NCI-H2107 (cell line): Measurements from ENCODE around the gene PBX2.
"Not testable (repeated sequence)": the region's sequence is repeated elsewhere in the genome, so short reads cannot be mapped to it uniquely, and the experiment has no call there.

Experiments
- DNase-seq: peaks from one replicate; lab custom pipeline; 2025; lab: John Stamatoyannopoulos, UW

PBX2 gene

DNA sequence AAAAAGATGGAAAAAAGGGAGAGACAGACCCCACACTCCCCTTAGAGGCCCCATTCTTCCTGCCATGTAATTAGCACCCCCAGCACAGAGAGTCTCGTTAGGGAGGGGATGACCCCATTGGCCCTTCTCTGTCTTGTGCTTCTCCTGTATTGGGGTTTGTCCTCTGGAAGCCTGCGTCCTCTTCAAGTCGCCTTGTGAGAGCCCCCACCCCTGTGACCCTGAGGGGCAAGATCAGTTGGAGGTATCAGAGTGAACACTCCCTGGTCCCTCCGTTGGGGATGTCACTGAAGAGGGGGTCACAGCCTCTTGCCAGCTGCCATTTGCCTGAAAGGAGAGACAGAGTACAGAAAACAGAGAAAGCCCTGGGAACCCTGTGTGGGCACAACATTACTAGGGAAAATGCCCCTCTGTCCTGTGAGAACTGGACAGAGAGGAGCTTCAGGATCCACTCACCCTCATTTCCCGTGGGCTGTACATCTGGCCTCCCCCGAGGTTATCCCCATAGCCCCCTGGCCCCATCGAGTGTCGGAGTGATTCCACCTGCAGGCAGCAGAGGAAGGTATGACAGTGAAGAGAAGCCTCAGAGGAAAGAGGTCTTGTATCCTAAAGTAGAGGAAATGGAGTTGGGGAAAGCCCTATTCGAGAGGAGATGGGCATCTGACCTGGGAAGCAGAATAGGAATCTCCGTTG is 3.7 kb downstream of the PBX2 start:
- not testable (repeated sequence) for DNase-seq

DNA sequence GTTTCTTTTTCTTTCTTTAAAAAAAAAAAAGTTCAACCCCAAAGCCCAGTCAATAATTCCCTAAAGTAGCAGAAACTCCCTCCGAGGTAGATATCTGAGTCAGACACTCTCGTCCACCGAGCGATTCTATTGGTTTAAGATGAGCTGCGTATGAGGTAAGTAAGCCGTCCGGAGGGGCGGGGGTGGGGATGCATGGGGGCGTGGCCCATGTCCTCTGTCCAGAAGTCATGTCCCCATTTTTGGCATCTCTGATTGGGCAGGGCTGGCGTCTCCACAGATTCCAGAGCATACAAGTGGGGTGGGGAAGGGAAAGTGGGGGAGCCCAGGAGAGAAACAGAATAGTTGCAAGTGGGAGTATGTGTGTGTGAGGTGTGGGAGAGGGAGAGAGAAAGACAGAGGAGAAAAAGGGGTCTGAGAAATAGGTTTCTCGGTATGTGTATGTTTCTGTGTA is 4.3 kb downstream of the PBX2 start:
- not testable (repeated sequence) for DNase-seq

DNA sequence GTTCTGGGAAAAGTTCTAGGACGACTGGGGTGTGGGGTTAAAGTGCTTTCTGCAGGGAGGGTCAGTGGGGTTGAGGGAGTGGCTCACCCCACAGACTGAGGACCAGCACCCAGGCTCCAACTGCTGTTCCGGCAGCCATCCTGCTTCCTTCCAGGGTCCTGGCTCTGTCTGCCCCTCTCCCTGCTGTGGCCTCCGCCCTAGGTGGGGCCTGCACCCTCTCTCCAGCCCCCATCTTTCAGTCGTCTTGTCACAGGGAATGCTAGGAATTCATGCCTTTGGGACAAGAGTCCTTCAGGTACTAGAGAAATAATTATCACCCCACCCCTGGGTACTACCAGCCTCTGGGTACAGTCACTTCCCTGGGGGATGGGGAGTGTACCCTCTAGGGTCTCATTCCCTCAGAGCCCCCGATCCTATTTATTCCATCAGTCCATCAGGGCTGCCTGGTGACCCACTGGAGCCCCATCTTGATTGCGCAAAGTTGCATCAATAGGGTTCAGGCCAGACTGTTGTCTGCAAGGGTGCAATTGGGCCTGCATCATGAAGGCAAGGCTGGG is 5.8 kb downstream of the PBX2 start, which contains the start of gene AGER:
Gene AGER, minus strand, starts transcription at position 170 of the 557 bp plus-strand sequence. Its CDS starts 31 bp downstream, at position 139.
- DNase-seq = no peak

DNA sequence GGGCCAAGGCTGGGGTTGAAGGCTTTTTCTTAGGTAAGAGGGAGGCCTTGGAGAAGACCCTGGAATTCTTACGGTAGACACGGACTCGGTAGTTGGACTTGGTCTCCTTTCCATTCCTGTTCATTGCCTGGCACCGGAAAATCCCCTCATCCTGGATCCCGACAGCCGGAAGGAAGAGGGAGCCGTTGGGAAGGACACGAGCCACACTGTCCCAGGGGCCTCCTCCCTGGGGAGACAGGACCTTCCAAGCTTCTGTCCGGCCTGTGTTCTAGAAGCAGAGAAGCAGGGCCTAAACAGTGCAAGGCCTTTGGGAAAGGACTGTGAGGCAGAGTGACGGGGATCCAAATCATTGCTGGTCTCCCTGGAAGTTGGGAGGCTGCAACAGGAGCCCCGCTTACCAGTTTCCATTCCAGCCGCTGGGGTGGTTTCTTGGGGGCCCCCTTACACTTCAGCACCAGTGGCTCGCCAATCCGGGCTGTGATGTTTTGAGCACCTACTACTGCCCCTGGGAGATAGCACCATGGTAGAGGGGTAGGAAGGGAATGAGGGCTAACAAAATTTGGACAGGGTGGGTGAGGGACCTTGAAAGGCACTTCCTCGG is 6.4 kb downstream of the PBX2 start:
- DNase-seq = no peak

GRCh38 chr6:32183030-32183429 is 7.0 kb downstream of the PBX2 start:
- no peak for DNase-seq

DNA sequence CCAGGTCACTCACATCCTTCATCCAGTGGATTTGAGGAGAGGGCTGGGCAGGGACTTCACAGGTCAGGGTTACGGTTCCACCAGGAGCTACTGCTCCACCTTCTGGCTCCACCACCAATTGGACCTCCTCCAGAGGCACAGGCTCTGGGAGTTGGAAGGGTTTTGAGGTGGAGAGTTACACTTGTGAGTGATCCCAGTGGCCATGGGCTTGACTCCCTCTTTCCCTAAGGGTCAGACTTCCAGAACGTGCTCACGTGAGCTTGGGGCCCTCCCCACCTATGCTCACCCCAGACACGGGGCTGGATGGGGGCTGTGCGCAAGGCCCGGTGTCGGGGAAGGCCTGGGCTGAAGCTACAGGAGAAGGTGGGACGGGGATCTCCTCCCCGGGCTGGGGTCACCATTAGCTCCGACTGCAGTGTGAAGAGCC is 7.4 kb downstream of the PBX2 start:
- no peak for DNase-seq

- no peak for DNase-seq
These were observed 8.0 kb downstream of the PBX2 start for GRCh38 chr6:32181915-32182529.

DNA sequence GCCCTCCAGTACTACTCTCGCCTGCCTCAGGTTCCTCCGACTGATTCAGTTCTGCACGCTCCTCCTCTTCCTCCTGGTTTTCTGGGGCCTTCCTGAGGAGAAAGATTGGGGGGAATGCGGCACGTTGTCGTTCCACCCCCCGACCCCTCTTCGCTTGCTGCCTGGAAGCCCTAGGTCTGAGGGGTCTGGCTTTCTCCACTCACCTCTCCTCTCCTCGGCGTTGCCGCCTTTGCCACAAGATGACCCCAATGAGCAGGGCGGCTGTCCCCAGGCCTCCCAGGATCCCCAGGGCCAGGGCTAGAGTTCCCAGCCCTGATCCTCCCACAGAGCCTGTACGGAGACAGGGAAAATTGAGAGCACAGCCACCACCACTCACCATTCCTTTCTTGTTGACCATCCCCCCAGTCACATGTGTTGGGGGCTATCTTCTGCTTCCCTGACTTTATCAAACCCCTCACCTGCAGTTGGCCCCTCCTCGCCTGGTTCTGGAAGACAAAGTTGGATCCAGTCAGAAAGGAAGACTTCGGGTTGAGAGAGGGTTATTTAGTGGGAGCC is 8.8 kb downstream of the PBX2 start:
- DNase-seq = no peak

GRCh38 chr6:32179766-32180405 is 10.1 kb downstream of the PBX2 start:
- no peak for DNase-seq

- no peak for DNase-seq
These were observed 11.2 kb downstream of the PBX2 start for GRCh38 chr6:32178547-32179440.

DNA sequence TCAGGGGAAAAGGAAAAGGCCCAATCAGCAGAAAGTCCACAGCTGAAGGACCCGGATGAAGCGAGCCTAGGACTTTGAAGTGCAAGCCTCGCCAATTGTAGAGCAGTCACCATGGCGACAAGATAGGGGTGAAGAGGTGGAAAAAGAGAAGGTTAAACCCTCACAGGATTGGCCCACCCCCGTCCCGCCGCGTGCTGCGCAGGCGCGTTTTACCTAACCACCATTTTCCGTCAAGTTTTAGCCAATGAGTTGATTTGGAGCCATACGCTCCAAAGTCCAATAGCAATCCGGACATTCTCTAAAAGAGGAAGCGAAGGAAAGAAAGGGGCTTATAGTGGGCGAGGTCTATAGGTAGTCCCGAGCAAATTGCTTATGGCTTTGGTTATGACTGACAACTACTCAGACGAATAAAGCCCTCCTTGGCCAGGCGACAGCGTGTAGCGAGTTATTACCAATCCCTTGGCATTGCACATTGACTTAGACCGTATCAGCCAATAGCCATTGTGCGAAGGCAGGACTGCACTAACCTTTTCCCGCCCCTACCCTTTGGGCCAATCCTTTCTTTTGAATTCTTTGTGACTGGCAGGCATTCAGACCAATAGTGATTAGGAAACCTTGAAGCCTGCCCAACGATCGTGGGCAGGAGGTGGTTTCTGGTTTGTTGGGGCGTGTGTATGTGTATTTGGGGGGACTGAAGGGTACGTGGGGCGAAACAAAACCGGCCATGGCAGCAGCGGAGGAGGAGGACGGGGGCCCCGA is 12.0 kb downstream of the PBX2 start, which contains the start of gene RNF5:
Gene RNF5, plus strand, starts transcription at position 618 of the 759 bp plus-strand sequence. Its CDS starts 107 bp downstream, at position 725.
- peak; percentile 89 for DNase-seq

DNA sequence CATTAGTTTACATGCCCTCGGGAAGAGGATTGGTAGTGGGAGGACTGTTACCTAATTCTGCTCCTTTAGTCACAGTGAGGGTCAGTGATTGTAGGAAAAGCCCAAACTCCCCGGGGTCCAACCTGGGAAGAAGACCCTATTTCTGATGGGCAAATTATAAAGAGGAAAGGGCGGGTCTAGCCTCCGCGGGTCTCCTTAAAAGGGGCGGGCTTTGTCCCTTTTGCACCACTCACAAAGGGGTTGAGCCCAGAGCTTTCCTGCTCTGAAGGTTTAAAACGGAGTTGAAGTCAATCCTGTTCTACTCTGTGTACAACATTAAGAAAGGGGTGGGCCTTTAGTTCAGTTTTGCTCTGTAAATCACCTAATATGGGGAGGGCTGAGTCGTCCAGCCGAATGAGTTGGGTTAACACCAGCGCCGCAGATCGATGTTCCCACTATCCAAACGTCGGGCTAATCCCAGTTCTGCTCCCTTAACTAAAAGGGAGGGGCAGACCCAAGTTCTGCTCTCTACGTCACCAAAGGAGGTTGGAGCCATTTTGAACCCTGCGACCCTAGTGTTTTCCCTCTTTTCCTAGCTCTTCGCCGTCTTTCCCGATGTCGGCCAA is 12.7 kb downstream of the PBX2 start:
- DNase-seq = no peak

- DNase-seq = no peak
These were observed 13.4 kb downstream of the PBX2 start for GRCh38 chr6:32176476-32177182.

DNA sequence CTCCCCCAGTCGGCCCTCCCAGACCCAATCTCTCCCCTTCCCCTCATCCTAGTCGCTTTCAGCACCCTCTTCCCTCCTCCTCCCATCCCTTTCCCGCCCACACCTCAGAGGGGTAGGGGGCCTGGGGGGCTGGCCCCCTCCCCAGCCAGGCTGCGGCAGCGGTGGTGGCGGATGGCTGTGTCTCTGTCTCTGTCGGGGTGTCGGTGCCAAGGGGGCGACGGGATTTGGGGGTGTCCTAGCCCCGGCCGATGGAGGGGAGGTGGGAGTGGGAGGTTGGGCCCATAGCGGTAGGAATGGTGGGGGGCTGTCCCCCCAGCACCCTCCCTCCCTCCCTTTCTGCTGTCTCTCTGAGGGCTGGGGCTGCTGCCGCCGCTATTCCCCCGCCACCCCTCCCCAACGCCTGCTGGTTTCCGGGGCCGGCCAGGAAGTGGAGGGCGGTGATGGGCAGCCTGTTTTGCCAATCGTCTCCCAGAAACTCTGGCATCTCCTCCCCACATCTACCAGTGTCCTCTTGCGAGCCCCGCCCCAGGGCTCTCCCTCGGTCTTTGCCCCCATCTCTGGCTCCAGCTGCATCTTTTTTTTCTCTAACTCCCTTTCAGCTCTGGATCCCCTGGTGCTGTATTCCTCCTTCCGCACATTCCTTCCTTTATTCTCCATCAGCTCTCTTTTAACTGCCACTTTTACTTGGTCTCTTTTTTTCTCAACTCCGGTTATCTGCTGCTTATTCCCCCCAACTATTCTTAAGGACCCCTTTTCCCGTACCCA is 14.1 kb downstream of the PBX2 start, which contains the start of gene AGPAT1:
Gene AGPAT1, minus strand, starts transcription at position 374 of the 765 bp plus-strand sequence. CDS start 4,588 bp downstream, outside the sequence.
- peak; percentile 63 for DNase-seq

DNA sequence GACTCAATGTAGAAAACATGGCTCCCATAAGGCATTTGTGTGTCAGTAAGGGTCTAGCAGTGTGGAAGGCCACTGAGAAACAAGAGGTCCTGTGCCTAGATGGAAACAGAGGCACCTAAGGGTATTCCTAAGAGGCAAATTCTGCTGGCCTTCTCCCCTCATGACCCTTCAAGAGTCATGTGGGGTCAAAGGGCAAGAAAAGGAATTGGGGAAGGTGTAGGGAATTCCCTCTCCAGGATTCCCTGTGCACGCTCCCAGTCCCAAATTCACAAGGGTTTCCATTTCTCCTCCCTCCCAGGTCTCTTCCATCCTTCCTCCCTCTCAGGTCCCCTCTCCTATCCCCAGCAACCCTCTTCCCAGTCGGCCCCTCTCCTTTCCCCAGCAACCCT is 14.7 kb downstream of the PBX2 start:
- DNase-seq = no peak

GRCh38 chr6:32174416-32174815 is 15.6 kb downstream of the PBX2 start:
- no peak for DNase-seq

- no peak for DNase-seq
These were observed 16.8 kb downstream of the PBX2 start for GRCh38 chr6:32173051-32173727.

- DNase-seq = no peak
These were observed 18.8 kb downstream of the PBX2 start for GRCh38 chr6:32171234-32171633.
